Right renal pelvis (tissue), 4 donors: ENCODE results near the gene ERCC4. TPM values are rescaled to one million over a fixed set of nuclear protein-coding genes. Genes with fewer than 3 reads are reported as not detected.

ENCODE experiments used
- DNase-seq, 4 donors: peaks; one replicate each; pipeline ENCODE4 v3.0.0-alpha.2; 2013; ENCODE audit warnings: low read depth in 4 of 4, low spot score in 3 of 4, missing footprints in 1 of 4
- polyA plus RNA-seq, 4 donors: library from polyadenylated mRNA; unstranded; fragments of 120-200 nt; gene quantifications; one replicate each; pipeline ENCODE4 v1.2.1, GENCODE V29; 2013; ENCODE audit not compliant: insufficient read length in 4 of 4

Gene ERCC4
- polyA plus RNA-seq, 4 donors = 10.7 to 18.5 (median 15.6) TPM

DNA sequence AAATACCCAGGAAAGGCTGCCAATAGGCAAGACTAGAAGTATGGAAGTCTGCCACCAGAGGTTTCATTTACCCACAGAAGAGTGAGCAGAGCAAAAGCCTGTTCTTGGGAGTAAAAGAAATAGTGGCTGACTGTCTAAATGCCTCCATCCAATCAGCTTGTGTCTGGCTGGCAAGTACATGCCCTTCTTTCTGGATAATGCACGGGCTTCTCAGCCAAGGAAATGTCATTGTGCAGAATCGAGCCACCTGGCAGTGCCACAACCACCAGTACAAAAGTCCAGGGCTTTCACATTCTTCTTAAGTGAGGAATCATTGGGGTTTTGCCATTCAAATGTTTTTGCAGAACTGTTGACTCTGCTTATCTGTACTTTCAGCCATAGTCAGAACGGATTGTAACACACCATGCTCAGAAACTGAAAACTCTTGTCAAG lies 10.1 kb upstream of the ERCC4 start:
- DNase-seq = no peak

GRCh38 chr16:13911306-13911705 lies 8.6 kb upstream of the ERCC4 start:
- DNase-seq = no peak

DNA sequence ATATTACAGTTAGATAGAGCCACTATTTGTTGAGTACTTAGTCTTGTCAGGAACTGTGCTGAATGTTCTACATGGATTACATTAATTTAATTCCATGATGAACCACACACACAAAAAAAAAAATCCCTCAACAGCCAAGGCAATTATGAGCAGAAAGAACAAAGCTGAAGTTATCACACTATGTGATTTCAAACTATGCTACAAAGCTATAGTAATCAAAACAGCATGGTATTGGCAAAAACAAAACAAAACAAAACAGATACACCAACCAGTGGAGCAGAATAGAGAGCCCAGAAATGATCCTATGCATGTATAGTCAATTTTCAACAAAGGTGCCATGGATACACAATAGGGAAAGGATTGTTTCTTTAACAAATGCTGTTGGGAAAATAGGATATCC lies 8.1 kb upstream of the ERCC4 start:
- DNase-seq = no peak

GRCh38 chr16:13912891-13913290 lies 7.1 kb upstream of the ERCC4 start:
- no peak for DNase-seq

DNA sequence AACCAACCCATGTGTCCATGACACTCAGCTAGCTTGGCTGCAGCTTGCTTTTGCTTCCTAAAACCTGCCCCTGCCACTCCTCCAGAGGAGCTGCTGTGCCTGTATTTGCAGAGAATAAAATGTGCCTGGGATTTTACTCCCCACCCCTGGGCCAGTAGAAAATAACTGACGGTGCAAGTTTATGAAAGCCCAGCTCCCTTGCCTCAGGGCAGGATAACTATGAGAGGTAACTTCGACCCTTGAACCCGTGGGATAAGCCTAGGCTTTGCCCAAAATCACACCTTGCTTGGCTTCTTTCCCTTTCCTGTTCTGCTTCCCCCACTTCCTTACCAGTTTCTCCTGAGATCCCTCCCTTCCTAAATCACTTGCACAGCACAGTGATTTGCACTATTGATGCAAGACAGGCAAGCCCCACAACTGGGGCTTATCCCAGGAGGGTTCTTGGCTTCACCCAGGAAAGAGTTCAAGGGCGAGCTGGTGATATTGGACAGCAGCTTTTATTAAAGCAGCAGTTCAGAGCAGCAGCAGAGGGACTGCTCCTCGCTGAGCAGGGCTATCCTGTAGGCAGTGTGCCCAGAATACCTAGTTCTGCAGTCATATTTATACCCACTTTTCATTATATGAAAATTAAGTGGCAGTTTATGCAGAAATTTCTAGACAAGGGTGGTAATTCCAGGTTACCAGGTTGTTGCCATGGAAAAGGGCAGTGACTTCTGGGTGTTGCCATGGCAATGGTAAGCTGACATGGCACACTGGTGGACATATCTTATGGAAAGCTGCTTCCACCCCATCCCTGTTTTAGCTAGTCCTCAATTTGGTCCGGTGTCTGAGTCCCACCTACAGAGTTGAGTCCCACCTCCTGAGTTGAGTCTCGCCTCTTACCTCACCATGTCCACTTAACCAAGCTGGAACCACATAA lies 6.3 kb upstream of the ERCC4 start:
- no peak for DNase-seq

DNA sequence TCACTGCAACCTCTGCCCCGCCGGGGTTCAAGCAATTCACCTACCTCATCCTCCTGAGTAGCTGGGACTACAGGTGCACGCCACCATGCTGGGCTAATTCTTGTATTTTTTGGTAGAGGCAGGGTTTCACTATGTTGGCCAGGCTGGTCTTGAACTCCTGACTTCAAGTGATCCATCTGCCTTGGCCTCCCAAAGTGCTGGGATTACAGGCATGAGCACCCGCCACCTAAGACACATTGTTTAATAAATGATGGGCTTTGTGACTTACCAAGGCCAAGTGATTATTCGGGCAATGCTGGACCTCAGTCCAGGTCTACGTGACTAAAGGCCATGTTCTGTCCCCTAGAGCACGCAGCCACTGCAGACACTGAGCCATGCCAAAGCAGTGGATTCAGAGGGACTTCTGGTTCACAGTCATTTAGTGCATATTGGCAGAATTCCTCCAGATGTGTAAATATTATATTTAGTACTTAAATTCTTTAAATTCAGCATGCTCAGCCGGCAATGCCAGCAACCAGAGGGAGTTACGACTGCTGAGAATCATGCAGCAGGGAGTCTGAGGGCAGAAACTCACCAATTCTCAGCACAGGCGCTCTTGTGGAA lies 4.8 kb upstream of the ERCC4 start:
- DNase-seq = no peak

DNA sequence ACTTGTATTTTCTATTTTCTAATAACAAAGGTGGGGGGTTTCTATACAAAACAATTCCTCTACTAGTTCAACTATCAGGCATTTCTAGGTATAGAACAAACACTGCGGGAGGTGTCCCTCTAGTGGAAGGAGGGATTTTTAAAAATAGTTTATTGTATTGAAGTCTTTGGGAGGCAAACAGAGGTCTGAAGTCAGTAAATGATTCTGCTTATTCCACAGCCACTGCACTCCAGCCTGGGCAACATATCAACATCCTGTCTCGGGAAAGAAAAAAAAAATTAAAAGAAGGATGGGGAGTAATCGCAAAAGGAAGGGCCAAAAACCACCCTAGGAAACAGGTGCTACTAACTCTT lies 648 bp upstream of the ERCC4 start:
- DNase-seq = peak in 1 of 4 donors; percentile 36

- no peak for DNase-seq
These were observed 510 bp downstream of the ERCC4 start for GRCh38 chr16:13920510-13920818.

GRCh38 chr16:13921328-13921727 lies 1.4 kb downstream of the ERCC4 start:
- DNase-seq = no peak

- peak in 2 of 4 donors; percentile 20 to 27 for DNase-seq
These were observed 3.8 kb downstream of the ERCC4 start for GRCh38 chr16:13923703-13924298.

- DNase-seq = no peak
These were observed 6.5 kb downstream of the ERCC4 start for GRCh38 chr16:13926464-13926863.

- no peak for DNase-seq
These were observed 6.9 kb downstream of the ERCC4 start for GRCh38 chr16:13926891-13927290.

GRCh38 chr16:13928646-13929045 lies 8.7 kb downstream of the ERCC4 start:
- DNase-seq = no peak

DNA sequence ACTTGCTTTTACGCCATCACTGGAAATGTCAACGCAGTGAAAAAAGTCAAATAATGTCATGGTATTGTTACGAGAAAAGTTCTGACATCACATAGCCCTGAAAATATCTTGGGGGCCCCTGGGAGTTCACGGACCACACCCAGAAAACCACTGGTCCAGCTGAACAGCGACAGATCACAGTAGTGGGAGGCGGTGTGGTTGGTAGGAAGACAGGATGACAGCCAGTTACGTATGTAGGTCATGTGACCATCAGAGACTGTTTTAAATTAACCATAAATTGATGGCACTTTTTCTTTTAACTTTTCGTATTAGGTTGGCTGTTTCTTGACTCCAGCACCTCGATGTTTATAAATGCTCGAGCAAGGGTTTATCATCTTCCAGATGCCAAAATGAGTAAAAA lies 11.9 kb downstream of the ERCC4 start:
- no peak for DNase-seq

DNA sequence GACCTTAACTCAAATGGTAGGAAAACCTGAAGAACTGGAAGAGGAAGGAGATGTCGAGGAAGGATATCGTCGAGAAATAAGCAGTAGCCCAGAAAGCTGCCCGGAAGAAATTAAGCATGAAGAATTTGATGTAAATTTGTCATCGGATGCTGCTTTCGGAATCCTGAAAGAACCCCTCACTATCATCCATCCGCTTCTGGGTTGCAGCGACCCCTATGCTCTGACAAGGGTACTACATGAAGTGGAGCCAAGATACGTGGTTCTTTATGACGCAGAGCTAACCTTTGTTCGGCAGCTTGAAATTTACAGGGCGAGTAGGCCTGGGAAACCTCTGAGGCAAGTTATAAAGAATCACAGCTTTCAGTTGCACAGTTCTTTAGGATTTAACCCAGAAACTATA lies 15.5 kb downstream of the ERCC4 start:
- no peak for DNase-seq

- DNase-seq = no peak
These were observed 16.2 kb downstream of the ERCC4 start for GRCh38 chr16:13936155-13936554.

DNA sequence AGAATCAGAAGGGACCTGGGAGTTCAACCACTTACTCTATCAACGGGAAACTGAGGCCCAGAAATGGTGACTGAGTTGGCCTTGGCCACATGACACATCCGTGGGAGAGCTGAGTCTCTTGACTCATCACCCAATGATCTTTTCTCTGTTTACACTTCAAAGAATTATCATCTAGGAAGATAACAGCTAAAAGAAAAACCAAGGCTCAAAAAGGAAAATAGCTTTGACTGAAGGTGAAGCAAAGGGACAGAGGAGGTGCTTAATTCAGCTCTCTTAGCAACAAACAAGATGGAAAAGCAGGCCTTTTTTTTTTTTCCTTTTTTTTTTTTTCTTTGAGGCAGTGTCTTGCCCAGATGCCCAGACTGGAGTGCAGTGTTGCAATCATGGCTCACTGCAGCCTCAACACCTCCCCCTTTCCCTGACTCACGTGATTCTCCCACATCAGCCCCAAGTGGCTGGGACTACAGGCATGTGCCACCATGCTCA lies 16.7 kb downstream of the ERCC4 start:
- DNase-seq = no peak

DNA sequence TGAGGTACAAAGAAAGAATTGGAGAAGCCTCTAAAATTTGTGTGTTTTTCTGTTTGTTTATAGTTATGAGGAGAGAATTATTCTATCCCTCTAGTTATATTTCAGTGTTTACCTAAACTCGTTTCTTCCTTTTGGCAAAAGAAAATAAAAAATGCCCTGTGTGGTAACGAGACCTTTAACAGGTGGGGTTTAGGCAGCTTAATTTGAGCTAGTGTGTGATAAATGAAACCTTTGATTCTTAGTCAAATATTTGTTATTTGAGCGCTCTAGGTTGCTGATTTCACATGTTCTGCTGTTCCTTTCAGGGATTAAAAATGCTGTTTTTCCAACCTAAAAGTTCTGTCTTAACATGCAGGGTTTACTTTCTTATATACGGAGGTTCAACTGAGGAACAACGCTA lies 17.5 kb downstream of the ERCC4 start:
- no peak for DNase-seq

- no peak for DNase-seq
These were observed 18.5 kb downstream of the ERCC4 start for GRCh38 chr16:13938480-13938879.

GRCh38 chr16:13939821-13940220 lies 19.9 kb downstream of the ERCC4 start:
- no peak for DNase-seq

DNA sequence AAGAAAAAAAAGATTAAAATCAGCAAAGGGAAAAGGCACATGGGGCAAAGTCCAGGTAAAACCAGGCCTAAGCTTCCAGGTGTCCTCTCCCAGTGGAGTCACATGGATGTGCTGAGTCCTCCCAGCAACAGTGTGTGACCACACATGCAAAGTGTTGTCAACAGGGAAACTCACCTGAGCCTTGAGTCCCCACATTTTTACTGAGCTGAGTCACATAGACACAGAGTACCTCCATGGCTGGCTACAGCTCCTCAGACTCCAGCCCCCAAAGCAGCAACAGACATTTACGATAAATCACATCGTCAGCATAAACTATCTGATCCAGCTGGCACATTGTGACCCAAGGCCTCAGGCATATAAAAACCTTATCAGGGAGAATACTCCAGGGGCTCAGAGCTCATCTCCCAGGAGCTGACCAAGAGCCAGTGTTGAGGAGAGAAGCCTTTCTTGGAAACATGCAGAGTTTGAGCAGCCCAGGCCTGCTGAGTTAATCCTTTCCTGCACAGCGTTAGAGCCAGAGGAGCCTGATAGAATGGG lies 20.5 kb downstream of the ERCC4 start:
- DNase-seq = no peak

DNA sequence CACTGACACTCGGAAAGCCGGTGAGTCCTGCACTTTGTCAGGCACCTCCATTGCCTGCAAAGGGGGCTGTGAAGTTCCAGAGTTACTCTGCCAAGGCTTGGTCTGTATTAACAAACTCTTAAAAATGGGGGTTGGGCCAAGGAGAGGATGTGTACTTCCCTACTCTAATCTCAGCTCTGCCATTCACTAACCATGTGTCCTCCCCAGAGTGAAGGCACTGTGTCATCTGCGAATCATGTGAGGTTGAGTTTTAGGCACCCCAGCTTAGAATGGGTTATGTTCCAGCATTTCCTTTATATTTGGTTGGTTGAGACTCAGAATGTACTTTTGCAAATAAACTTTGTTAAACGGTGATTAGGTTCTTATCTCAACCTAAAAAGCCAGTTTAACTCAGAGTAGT lies 24.9 kb downstream of the ERCC4 start:
- no peak for DNase-seq
